K562 treated with DMSO at 1 percent for 12 hours (cell line): ENCODE data around the gene AP3S1. TPM values are rescaled to one million over a fixed set of nuclear protein-coding genes. Genes with fewer than 3 reads are reported as not detected.

ENCODE experiments used
- total RNA-seq: library from RNA; unstranded; fragments of 300-600 nt; gene quantifications from 2 replicates; pipeline ENCODE4 v1.2.3, GENCODE V29; 2022; ENCODE audit not compliant: insufficient read depth

AP3S1 gene
- total RNA-seq = 24.0 and 34.6 TPM in 2 replicates

GRCh38 chr5:115841382-115842088, at the start of gene AP3S1, which contains the start of gene ATG12:
Gene AP3S1 (plus strand): TSS chr5:115841935. CDS start chr5:115842038, 103 bp downstream.
Gene ATG12 (minus strand): TSS chr5:115841565. CDS start chr5:115841552, 13 bp downstream.

GRCh38 chr5:115816226-115817081, 25.3 kb upstream of the AP3S1 start, which contains the start of gene CDO1:
Gene CDO1 (minus strand): TSS chr5:115816659. CDS start chr5:115816397, 262 bp downstream.

GRCh38 chr5:115962239-115962564, 120.5 kb downstream of the AP3S1 start, which contains the start of gene LVRN:
Gene LVRN (plus strand): TSS chr5:115962475. CDS start chr5:115962618, 143 bp downstream.

Other genes starting within 250 kb of the AP3S1 start
- gene TICAM2, start 239.5 kb upstream of the AP3S1 start, total RNA-seq = 1.9 and 2.2 TPM in 2 replicates
- gene TMED7, start 215.9 kb upstream of the AP3S1 start, total RNA-seq = 10.9 and 30.2 TPM in 2 replicates
- not detected in 2 replicates for gene CDO1, start 25.3 kb upstream of the AP3S1 start, total RNA-seq
- gene ATG12, start 370 bp upstream of the AP3S1 start, total RNA-seq = 19.9 and 42.7 TPM in 2 replicates
- gene LVRN, start 120.5 kb downstream of the AP3S1 start, total RNA-seq = 2.8 and 3.3 TPM in 2 replicates
- gene ARL14EPL, start 190.5 kb downstream of the AP3S1 start, total RNA-seq = not detected in 2 replicates
- gene COMMD10, start 243.1 kb downstream of the AP3S1 start, total RNA-seq = 9.5 and 19.5 TPM in 2 replicates